Endometrium (tissue), 2 donors: Measurements from ENCODE around the gene ECE1.
A peak's percentile ranks its signal among the peaks of the same experiment; 100 is the strongest.
"Not testable (repeated sequence)": the region's sequence is repeated elsewhere in the genome, so short reads cannot be mapped to it uniquely, and the experiment has no call there.

ENCODE experiments used
- FAIRE-seq: peaks from 2 replicates; lab custom pipeline; 2012; peaks lifted over from hg19 to GRCh38; lab: Jason Lieb, UNC
- donor health status: control.
- donor health status: control.

The ECE1 gene

DNA sequence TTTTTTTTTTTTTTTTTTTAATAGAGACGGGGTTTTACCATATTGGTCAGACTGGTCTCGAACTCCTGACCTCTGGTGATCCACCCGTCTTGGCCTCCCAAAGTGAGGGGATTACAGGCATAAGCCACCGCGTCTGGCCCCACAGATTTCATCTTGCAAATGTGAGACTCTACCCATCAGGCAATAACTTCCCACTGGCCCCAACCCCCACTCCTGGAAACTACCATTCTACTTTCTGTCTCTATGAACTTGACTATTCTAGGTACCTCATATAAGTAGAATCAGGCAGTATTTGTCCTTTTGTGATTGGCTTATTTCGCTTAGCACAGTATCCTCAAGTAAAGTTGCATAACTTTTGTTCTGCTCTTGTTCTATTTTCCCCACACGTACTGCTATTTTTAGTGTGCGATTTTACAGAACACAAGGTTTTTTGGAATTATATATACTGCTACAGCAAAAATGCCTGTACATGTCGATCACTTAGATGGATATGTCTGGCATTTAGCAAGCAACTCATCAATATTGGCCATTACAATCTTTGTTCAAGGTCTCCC is 40.2 kb downstream of the ECE1 start:
- no peak for FAIRE-seq

GRCh38 chr1:21247892-21248715 is 42.2 kb downstream of the ECE1 start:
- no peak for FAIRE-seq

DNA sequence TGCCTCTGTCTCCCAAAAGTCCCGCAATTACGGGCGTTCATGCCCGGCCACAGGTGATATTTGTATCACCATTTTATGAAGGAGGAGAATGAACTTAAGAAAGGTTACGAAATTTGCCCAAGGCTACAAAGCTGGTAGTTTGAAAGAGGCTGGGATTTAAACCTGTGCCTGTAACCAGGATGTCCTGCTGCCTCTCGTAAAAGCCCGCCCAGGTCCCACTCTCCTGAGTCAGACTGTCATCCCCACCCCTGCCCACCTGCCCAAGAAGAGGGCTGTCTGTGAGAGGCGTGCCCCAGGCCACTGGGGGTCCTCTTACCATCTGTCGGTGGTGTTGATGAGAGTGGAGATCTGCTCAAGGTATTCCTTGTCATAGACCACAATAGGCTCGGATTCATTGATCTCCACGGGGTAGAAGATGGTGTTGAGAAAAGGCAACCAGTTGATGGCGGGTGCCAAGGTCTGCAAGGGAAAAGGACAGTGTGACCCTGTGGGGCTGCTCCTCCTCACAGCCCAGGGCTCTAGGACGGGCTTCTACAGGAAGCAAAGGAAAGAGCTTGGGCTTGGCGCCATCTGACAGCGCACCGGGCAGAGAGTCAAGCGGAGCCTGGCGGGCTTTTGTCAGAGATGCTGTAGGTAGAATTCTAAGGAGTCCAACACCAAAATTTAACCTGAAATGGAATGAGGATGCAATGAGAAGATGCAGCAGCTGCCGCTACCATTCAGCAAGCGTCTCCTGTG is 43.2 kb downstream of the ECE1 start:
- no peak for FAIRE-seq

DNA sequence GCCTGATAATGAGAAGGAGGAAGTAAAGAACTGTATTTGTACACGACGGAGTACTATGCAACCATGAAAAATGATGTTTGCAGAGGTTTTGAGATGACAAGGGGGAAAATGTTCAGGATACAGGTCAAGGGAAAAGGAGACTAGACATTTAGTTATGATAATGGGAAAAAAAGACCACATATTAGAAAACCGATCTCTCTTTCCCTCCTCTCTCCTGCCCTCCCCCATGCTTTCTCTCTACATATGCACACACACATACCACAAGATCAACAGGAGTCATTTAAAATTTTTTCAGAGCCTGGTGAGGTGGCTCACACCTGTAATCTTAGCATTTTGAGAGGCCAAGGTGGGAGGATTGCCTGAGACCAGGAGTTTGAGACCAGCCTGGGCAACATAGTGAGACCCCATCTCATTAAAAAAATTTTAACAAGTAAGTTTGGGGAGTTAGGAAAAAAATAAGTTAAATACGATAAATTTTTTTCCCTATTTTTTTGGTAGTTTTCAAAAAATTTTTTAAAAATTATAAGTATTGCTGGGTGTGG is 44.5 kb downstream of the ECE1 start:
- no peak for FAIRE-seq

GRCh38 chr1:21244986-21245687 is 45.1 kb downstream of the ECE1 start:
- FAIRE-seq, result no peak

- FAIRE-seq, result no peak
These were observed 46.1 kb downstream of the ECE1 start for GRCh38 chr1:21244154-21244553.

GRCh38 chr1:21242846-21243245 is 47.4 kb downstream of the ECE1 start:
- no peak for FAIRE-seq

GRCh38 chr1:21241771-21242581 is 48.3 kb downstream of the ECE1 start:
- FAIRE-seq, result no peak

DNA sequence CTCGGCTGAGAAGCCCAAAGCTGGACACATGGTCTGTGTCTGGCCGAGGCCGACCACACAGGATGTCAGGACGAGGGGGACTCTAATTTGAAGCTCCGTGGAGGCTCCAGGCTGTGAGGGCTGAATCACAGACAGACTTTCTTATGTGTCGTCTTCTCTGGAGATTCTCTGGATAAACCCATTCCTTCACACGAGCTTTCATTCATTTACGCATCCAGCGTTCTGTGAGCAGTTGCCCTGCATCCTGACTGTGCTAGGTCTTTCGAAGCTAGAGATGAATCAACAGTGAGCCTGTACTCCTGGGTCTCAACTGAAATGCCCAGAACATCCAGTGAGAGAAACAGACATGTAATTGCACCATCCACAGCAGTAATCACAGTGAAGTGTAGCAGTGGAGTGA is 49.6 kb downstream of the ECE1 start:
- no peak for FAIRE-seq

DNA sequence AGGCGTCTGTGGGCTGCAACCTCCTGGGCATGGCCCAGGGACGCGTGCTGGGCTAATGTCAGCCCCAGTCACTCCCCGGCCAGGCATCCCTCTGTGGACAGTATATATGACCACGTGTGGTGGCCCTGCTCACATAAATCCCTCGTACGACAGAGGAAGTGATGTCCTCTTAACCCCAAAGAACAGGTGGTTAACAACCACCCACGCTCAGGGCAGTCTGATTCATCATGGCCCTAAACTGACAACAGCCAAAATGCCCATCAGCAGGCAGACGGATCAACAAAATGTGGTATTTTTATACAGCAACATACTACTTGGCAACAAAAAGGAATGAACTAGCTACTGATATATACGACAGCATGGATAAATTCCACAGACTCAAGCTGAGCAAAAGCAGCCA is 51.0 kb downstream of the ECE1 start:
- FAIRE-seq, result no peak

GRCh38 chr1:21238141-21238800 is 52.0 kb downstream of the ECE1 start:
- FAIRE-seq, result no peak

GRCh38 chr1:21237446-21238088 is 52.7 kb downstream of the ECE1 start:
- FAIRE-seq, result no peak

DNA sequence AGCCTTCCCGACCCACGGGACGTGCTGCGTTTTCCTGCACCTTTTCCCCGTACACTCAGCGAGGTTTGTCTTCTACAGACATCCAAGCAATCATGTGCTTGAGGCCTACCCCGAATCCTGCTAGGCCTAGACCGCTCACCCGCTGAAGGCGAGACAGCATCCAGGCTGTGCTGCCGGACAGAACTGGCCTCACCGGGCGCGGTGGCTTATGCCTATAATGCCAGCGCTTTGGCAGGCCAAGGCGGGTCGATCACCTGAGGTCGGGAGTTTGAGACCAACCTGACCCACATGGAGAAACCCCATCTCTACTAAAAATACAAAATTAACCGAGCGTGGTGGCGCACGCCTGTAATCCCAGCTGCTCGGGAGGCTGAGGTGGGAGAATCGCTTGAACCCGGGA is 54.1 kb downstream of the ECE1 start:
- FAIRE-seq, result no peak

GRCh38 chr1:21234779-21235178 is 55.5 kb downstream of the ECE1 start:
- FAIRE-seq, result no peak

- no peak for FAIRE-seq
These were observed 56.8 kb downstream of the ECE1 start for GRCh38 chr1:21233490-21233889.

- FAIRE-seq, result peak; percentile 71
These were observed 58.2 kb downstream of the ECE1 start for GRCh38 chr1:21232044-21232443.

DNA sequence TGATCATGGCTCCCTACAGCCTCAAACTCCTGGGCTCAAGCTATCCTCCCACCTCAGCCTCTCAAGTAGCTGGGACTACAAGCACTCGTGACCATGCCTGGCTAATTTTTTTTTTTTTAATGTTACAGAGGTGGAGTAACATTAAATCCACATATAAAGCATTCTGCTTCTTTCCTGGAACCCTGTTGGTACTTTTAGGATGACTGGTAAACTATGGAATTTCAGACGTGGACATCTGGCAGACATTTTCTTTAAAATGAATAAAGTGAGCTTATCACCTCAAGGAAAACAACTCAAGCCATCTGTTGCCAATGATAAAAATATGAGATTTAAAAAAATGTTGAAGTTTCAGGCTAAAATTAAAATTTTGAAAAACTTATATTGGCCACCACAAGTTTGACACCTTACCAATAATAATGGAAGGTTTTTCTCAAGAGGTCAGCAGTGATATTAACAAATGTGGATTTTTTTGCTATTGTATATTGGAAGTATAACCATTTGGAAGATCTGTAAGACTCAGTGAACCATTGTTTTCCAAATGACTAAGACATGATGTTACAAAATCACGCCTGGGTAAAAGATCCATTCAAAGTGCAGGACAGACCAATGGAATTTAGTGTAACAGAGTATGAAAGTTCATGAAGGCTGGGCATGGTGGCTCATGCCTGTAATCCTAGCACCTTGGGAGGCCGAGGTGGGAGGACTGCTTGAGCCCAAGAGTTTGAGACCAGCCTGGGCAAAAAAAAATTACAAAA is 60.8 kb downstream of the ECE1 start:
- no peak for FAIRE-seq

GRCh38 chr1:21228224-21228623 is 62.0 kb downstream of the ECE1 start:
- not testable (repeated sequence) for FAIRE-seq

- no peak for FAIRE-seq
These were observed 65.2 kb downstream of the ECE1 start for GRCh38 chr1:21225065-21225464.

DNA sequence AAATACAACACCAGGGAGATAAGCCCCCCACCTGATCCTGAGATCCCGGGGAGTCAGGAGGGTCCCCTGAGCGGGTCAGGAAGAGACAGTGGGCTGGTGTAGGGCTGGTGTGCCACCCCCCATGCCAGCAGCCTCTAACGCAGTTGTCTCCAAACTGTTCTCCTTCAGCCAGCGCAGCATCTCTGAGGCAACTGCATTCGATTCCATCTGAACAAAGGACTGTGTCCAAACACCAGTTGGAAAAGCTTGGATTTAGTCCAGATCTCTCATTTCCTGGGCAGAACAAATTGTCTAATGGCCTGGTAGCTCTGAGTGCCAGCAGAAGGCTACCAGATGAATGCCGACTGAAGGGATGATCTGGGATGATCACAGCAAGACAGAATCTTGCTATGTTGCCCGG is 69.4 kb downstream of the ECE1 start:
- FAIRE-seq, result no peak
